ENCODE results near the gene TTYH2. TPM values are rescaled to one million over a fixed set of nuclear protein-coding genes. Genes with fewer than 3 reads are reported as not detected.

TTYH2 gene
- 1 to 10 TPM; 4.3 to 7.9 (median 4.8) TPM for total RNA-seq
- 3.3 TPM for total RNA-seq (2013)

GRCh38 chr17:74212913-74213791 is at the start of gene TTYH2:
Gene TTYH2 (plus strand): TSS chr17:74213571. CDS start chr17:74213588, 17 bp downstream.
- Histone ChIP-seq H3K4me3 (ENCODE audit: low read length) (peak within 1 kb of the TSS; percentile 51), H3K27ac (ENCODE audit: low read length) (peak within 1 kb of the TSS; percentile 60), H3K4me1 (ENCODE audit: control insufficient read depth, insufficient read depth, low read length) (peaks cover 55% of the 10 kb centered on the region), H3K9me3 (ENCODE audit: control insufficient read depth, insufficient read depth, low read length) (no peaks in the 10 kb centered on the region), H3K27me3 (ENCODE audit: control insufficient read depth, insufficient read depth, low read length) (no peaks in the 10 kb centered on the region), H3K36me3 (ENCODE audit: control insufficient read depth, insufficient read depth, low read length) (peaks cover 20% of the 10 kb centered on the region)
- peak within 1 kb of the TSS; percentile 81 to 91 for H3K27ac Mint-ChIP-seq
- WGBS (ENCODE audit: insufficient coverage) = under 1% methylated on average over 62 of the region's 62 CpGs
- H3K27me3 Mint-ChIP-seq (ENCODE audit: low read depth in 2 of 2) = no peaks in the 10 kb centered on the region
- ATAC-seq (peak; percentile 75 to 80 (median 79)), DNase-seq (peak; percentile 57 to 84)
- H3K36me3 Mint-ChIP-seq = no peaks in the 10 kb centered on the region
- intact Hi-C loops (cut with micrococcal nuclease) = loop anchor here (5.0 kb wide), 2 partner anchors 69 to 144 kb away; no protein-coding TSS in a partner anchor
- no peaks in the 10 kb centered on the region for H3K9me3 Mint-ChIP-seq
- peaks cover 34 to 36% of the 10 kb centered on the region in 2 donors for H3K4me1 Mint-ChIP-seq
- no peak for TF ChIP-seq CTCF (IDR thresholded peaks at IDR 0.05)
- H3K4me3 Mint-ChIP-seq = peak within 1 kb of the TSS; percentile 88

GRCh38 chr17:74163836-74164235 is 49.5 kb upstream of the TTYH2 start:
- Mint-ChIP-seq H3K27ac (no peak overlapping the region), H3K9me3 (no peaks in the 10 kb centered on the region), H3K27me3 (ENCODE audit: low read depth in 2 of 2) (peaks cover 16 to 28% of the 10 kb centered on the region in 2 donors), H3K4me1 (no peaks in the 10 kb centered on the region), H3K36me3 (no peaks in the 10 kb centered on the region), H3K4me3 (no peak overlapping the region)
- Histone ChIP-seq H3K4me3 (ENCODE audit: low read length) (no peak overlapping the region), H3K36me3 (ENCODE audit: control insufficient read depth, insufficient read depth, low read length) (no peaks in the 10 kb centered on the region), H3K9me3 (ENCODE audit: control insufficient read depth, insufficient read depth, low read length) (no peaks in the 10 kb centered on the region), H3K27ac (ENCODE audit: low read length) (no peak overlapping the region), H3K4me1 (ENCODE audit: control insufficient read depth, insufficient read depth, low read length) (no peaks in the 10 kb centered on the region), H3K27me3 (ENCODE audit: control insufficient read depth, insufficient read depth, low read length) (peaks cover 3% of the 10 kb centered on the region)
- ATAC-seq = no peak
- intact Hi-C loops (cut with micrococcal nuclease) = no loop called here
- no peak for DNase-seq
- whole genome bisulfite sequencing (ENCODE audit: insufficient coverage) = 82% methylated on average over 7 of the region's 7 CpGs
- no peak for TF ChIP-seq CTCF (IDR thresholded peaks at IDR 0.05)

DNA sequence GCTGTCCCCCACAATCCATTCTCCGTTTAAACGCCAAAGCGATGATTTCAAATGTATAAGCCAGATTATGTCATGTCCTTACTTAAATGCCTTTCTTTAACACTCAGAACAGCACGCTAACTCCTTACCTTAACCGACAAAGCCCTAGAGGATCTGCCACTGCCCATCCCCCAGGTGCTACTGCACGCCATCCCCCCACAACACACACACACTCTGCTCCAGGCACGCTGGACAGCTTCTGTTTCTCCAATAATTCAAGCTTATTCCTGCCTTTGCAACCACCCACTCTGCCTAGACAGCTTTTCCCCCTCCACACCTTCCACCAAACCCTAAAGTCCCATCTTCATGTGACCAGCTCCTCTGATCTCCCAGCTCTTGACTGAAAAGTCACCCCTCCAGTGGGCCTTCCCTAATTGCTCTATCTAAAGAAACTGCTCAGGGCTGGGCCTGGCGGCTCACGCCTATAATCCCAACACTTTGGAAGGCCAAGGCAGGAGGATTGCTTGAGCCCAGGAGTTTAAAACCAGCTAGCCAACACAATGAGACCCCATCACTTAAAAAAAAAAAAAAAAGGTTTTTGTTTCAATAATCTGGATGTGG is 48.8 kb upstream of the TTYH2 start:
- intact Hi-C loops (cut with micrococcal nuclease) = no loop called here

More for the DNA sequence above, 48.8 kb upstream of the TTYH2 start:
- Mint-ChIP-seq H3K9me3 (no peaks in the 10 kb centered on the region), H3K4me1 (no peaks in the 10 kb centered on the region), H3K27ac (no peak overlapping the region), H3K27me3 (ENCODE audit: low read depth in 2 of 2) (peaks cover 19 to 28% of the 10 kb centered on the region in 2 donors), H3K36me3 (no peaks in the 10 kb centered on the region), H3K4me3 (no peak overlapping the region)
- H3K36me3 ChIP-seq (ENCODE audit: control insufficient read depth, insufficient read depth, low read length) = no peaks in the 10 kb centered on the region
- no peaks in the 10 kb centered on the region for H3K4me1 ChIP-seq (ENCODE audit: control insufficient read depth, insufficient read depth, low read length)
- DNase-seq = no peak
- H3K27ac ChIP-seq (ENCODE audit: low read length) = no peak overlapping the region
- no peak for TF ChIP-seq CTCF (IDR thresholded peaks at IDR 0.05)
- H3K27me3 ChIP-seq (ENCODE audit: control insufficient read depth, insufficient read depth, low read length) = peaks cover 3% of the 10 kb centered on the region
- no peaks in the 10 kb centered on the region for H3K9me3 ChIP-seq (ENCODE audit: control insufficient read depth, insufficient read depth, low read length)
- WGBS (ENCODE audit: insufficient coverage) = 82% methylated on average over 8 of the region's 9 CpGs
- ATAC-seq = no peak
- H3K4me3 ChIP-seq (ENCODE audit: low read length) = no peak overlapping the region

Measured in natural killer cell (primary cell).